Loucy (cell line): ENCODE measurements around the gene CDK5.

Experiments used
- CTCF ChIP-seq: fragments of 200-600 bp; sonication (generic); conservative IDR thresholded peaks from 2 replicates; pipeline ENCODE4 v1.5.1; 2014; ENCODE audit warnings: mild to moderate bottlenecking, antibody characterized with exemption, low read length
- EZH2phosphoT487 ChIP-seq: fragments of 200-600 bp; IDR thresholded peaks from 2 replicates; pipeline ENCODE4 v1.6.1; 2018; ENCODE audit warnings: antibody characterized with exemption, mild to moderate bottlenecking, moderate library complexity, borderline replicate concordance

GRCh38 chr7:151017370-151017952, 40.2 kb downstream of the CDK5 start:
- TF ChIP-seq CTCF: no peak
- no peak for TF ChIP-seq EZH2phosphoT487
